Gastrocnemius medialis (tissue), 4 donors: Measurements from ENCODE around the gene STPG1. TPM values are rescaled to one million over a fixed set of nuclear protein-coding genes. Genes with fewer than 3 reads are reported as not detected.

Experiments
- ATAC-seq, 2 donors: fragments of 150-250 bp; one replicate each; pipeline ENCODE4 v1.9.1; 2016
- DNase-seq, 2 donors: peaks; one replicate each; pipeline ENCODE4 v3.0.0-alpha.2; 2019
- H3K27ac ChIP-seq, 4 donors: fragments of 200-600 bp; sonication (generic); 1 replicate in 1 of 4; 2 replicates in 3 of 4; pipeline ENCODE4 v1.5.1; 2016 to 2018; ENCODE audit warnings: mild to moderate bottlenecking in 2 of 4, moderate library complexity in 1 of 4
- H3K27me3 ChIP-seq, 3 donors: fragments of 200-600 bp; sonication (generic) in 2 of 3; 1 replicate in 1 of 3; 2 replicates in 2 of 3; pipeline versions ENCODE4 v1.5.1 to v1.6.0; 2016 to 2019; ENCODE audit warnings: mild to moderate bottlenecking in 1 of 3, moderate library complexity in 1 of 3
- H3K36me3 ChIP-seq, 2 donors: fragments of 200-600 bp; sonication (generic) in 1 of 2; one replicate each; pipeline ENCODE4 v1.5.1; 2017 to 2018
- H3K4me1 ChIP-seq, 2 donors: fragments of 200-600 bp; sonication (generic) in 1 of 2; one replicate each; pipeline ENCODE4 v1.5.1; 2016 to 2017; ENCODE audit warnings: mild to moderate bottlenecking in 2 of 2
- H3K4me3 ChIP-seq, 4 donors: fragments of 200-600 bp; sonication (generic) in 3 of 4; 1 replicate in 1 of 4; 2 replicates in 3 of 4; pipeline ENCODE4 v1.5.1; 2016 to 2019; ENCODE audit warnings: mild to moderate bottlenecking in 2 of 4
- H3K9me3 ChIP-seq, 3 donors: fragments of 200-600 bp; sonication (generic) in 2 of 3; 1 replicate in 1 of 3; 2 replicates in 2 of 3; pipeline ENCODE4 v1.5.1; 2016 to 2019
- POLR2A ChIP-seq, 2 donors: fragments of 450-650 bp; IDR thresholded peaks; one replicate each; pipeline ENCODE4 v1.6.1; 2017; ENCODE audit warnings: antibody characterized with exemption in 2 of 2, mild to moderate bottlenecking in 2 of 2, moderate library complexity in 2 of 2
- in situ Hi-C, 4 donors: fragments of 200-750 bp; cut with MboI; loops; one replicate each; pipeline versions ENCODE4 v1.15.0 to v1.8.0; 2017; ENCODE audit warnings: low sequenced_read_pairs in 4 of 4
- intact Hi-C: fragments of 100-400 bp; cut with DNase I; formaldehyde crosslinking; loops from one replicate; pipeline ENCODE4 v1.15.1; 2023; ENCODE audit warnings: low total_unique reads
- total RNA-seq, 4 donors: library from RNA; depleted of rRNA; stranded (reverse); fragments of >200 nt; gene quantifications; one replicate each; pipeline versions ENCODE4 v1.1.0 to v1.2.3, GENCODE V29; 2016
- TF ChIP-seq, protein P1 (sequence below), 5 experiments: fragments of 450-650 bp in 3 of 5; fragments of 200-600 bp in 2 of 5; sonication (generic) in 2 of 5; IDR thresholded peaks in 4 of 5; conservative IDR thresholded peaks in 1 of 5; 1 replicate in 4 of 5; 2 replicates in 1 of 5; pipeline ENCODE4 v1.5.1; 2016 to 2019; ENCODE audit warnings: antibody characterized with exemption in 5 of 5, mild to moderate bottlenecking in 3 of 5, moderate library complexity in 3 of 5

Gene STPG1
- total RNA-seq, 4 donors from 2014 or later, result 0.39 to 2.1 (median 0.52) TPM

DNA sequence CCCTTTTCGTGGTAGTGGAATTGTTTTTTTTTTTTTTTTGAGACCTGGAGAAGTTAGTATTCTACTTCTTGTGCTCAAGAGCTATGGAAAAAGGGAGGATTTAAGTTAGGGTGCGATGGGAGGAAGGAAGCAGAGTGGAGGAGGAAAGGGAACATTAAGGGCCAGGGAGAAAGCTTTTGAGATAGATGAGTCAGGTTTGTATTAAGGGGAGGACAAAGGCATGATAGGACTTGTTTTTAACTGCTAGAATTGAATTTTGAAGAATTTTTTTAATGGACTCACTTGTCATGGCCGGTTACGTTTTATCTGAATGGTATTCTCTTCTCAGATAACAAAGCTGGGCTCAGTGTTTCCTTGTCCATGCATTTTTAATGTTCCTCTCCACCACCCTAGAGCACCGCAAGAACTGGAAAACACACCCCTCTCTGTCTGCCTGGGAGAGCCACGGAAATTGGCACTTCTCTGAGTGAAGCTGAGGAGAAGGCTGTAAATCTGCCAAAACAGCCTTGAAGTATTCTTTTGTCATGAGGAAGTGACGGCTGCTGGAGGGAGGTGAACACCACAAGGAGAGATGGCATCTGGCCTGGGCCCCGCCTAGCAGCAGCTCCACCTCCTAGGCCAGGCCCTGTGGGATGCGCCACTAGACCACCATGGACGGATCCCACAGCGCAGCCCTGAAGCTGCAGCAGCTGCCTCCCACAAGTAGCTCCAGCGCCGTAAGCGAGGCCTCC lies 5.5 kb upstream of the STPG1 start:
- in situ Hi-C loops (loop anchor here in 2 of 4 donors (25.0 kb wide), 1 partner anchor 218 kb away; the partner anchor contains the start of gene SRRM1 (in 2 of the 2)), intact Hi-C loops (loop anchor here (10.0 kb wide), 1 partner anchor 226 kb away; the partner anchor contains the start of gene SRRM1)
- Histone ChIP-seq H3K4me1 (peaks cover 0 to 13% of the 10 kb centered on the region in 2 donors), H3K36me3 (no peaks in the 10 kb centered on the region), H3K4me3 (no peak overlapping the region), H3K9me3 (no peaks in the 10 kb centered on the region), H3K27ac (no peak overlapping the region), H3K27me3 (no peaks in the 10 kb centered on the region)
- ATAC-seq, result no peak
- TF ChIP-seq, protein P1, sequence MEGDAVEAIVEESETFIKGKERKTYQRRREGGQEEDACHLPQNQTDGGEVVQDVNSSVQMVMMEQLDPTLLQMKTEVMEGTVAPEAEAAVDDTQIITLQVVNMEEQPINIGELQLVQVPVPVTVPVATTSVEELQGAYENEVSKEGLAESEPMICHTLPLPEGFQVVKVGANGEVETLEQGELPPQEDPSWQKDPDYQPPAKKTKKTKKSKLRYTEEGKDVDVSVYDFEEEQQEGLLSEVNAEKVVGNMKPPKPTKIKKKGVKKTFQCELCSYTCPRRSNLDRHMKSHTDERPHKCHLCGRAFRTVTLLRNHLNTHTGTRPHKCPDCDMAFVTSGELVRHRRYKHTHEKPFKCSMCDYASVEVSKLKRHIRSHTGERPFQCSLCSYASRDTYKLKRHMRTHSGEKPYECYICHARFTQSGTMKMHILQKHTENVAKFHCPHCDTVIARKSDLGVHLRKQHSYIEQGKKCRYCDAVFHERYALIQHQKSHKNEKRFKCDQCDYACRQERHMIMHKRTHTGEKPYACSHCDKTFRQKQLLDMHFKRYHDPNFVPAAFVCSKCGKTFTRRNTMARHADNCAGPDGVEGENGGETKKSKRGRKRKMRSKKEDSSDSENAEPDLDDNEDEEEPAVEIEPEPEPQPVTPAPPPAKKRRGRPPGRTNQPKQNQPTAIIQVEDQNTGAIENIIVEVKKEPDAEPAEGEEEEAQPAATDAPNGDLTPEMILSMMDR (IDR thresholded peaks at IDR 0.05 in 4 of 5, conservative IDR thresholded peaks at IDR 0.05 in 1 of 5), result no peak
- no peak for TF ChIP-seq POLR2A (IDR thresholded peaks at IDR 0.05)
- DNase-seq, result no peak

DNA sequence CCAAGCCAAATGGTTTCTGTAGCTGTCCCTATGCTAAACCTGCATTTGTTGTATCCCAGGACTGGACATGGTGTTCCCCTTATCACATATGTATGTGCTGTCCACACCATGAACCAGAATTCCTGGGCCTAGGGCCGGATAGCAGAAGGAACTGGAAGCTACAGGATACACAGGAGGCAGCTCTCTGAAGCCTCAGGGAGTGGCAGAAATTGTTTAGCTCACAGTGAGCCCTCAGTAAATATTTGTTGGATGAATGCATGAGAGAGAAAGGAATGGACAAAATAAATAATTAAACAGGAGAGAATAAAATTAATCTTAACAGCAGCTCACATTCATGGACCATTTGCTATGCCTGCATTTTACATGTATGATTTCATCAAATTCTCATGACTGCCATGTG lies 4.1 kb upstream of the STPG1 start:
- no peak overlapping the region for H3K27ac ChIP-seq
- in situ Hi-C loops, result loop anchor here in 2 of 4 donors (25.0 kb wide), 1 partner anchor 220 kb away; the partner anchor contains the start of gene SRRM1 (in 2 of the 2)
- no peaks in the 10 kb centered on the region for H3K36me3 ChIP-seq
- H3K4me3 ChIP-seq, result no peak overlapping the region
- H3K27me3 ChIP-seq, result no peaks in the 10 kb centered on the region
- TF ChIP-seq, protein P1 (IDR thresholded peaks at IDR 0.05 in 4 of 5, conservative IDR thresholded peaks at IDR 0.05 in 1 of 5), result no peak
- no peak for TF ChIP-seq POLR2A (IDR thresholded peaks at IDR 0.05)
- H3K4me1 ChIP-seq, result peaks cover 5 to 24% of the 10 kb centered on the region in 2 donors
- no peak for DNase-seq
- intact Hi-C loops, result loop anchor here (10.0 kb wide), 1 partner anchor 227 kb away; the partner anchor contains the start of gene SRRM1
- no peaks in the 10 kb centered on the region for H3K9me3 ChIP-seq
- no peak for ATAC-seq

DNA sequence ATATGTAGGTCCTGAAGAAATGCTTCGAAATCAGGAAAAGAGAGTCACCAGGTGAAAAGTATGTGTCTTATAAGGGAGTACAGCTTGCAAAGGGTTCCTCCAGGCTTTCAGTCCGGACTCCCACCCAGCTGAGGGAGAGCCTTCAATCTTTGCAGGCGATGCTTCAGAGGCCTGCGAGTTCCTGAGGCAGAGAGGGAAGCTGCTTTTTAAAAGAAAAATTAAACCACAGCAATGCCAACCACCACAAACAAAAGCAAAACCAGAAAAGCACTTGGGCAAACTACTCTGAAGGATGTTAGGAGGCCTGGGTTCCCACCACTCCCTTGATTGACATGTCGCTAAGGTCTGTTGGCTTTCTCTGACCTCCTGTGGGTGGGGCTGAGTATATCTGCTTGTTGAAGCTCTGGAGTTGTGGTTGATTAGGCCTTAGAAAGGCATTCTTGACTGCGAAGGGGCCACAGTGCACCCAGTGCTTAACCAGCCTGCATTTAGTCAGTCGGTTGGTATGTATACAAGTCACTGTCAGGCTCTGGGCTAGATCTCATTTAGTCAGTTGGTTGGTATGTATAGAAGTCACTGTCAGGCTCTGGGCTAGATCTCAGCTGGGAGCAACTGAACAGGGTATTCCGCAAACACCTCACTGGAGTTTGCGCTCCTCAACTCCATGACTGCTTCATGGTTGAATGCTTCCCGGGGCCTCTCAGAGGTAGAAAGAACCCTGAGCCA lies 3.2 kb upstream of the STPG1 start:
- H3K9me3 ChIP-seq, result no peaks in the 10 kb centered on the region
- intact Hi-C loops, result loop anchor here (10.0 kb wide), 1 partner anchor 228 kb away; the partner anchor contains the start of gene SRRM1
- ATAC-seq (no peak), DNase-seq (no peak)
- H3K36me3 ChIP-seq, result no peaks in the 10 kb centered on the region
- H3K4me3 ChIP-seq, result peak overlapping the region in 3 of 4 donors; percentile 68 to 88 (median 84)
- in situ Hi-C loops, result loop anchor here in 2 of 4 donors (25.0 kb wide), 1 partner anchor 220 kb away; the partner anchor contains the start of gene SRRM1 (in 2 of the 2)
- peaks cover 5 to 24% of the 10 kb centered on the region in 2 donors for H3K4me1 ChIP-seq
- no peaks in the 10 kb centered on the region for H3K27me3 ChIP-seq
- H3K27ac ChIP-seq, result no peak overlapping the region
- TF ChIP-seq, protein P1 (IDR thresholded peaks at IDR 0.05 in 4 of 5, conservative IDR thresholded peaks at IDR 0.05 in 1 of 5), result no peak
- no peak for TF ChIP-seq POLR2A (IDR thresholded peaks at IDR 0.05)

DNA sequence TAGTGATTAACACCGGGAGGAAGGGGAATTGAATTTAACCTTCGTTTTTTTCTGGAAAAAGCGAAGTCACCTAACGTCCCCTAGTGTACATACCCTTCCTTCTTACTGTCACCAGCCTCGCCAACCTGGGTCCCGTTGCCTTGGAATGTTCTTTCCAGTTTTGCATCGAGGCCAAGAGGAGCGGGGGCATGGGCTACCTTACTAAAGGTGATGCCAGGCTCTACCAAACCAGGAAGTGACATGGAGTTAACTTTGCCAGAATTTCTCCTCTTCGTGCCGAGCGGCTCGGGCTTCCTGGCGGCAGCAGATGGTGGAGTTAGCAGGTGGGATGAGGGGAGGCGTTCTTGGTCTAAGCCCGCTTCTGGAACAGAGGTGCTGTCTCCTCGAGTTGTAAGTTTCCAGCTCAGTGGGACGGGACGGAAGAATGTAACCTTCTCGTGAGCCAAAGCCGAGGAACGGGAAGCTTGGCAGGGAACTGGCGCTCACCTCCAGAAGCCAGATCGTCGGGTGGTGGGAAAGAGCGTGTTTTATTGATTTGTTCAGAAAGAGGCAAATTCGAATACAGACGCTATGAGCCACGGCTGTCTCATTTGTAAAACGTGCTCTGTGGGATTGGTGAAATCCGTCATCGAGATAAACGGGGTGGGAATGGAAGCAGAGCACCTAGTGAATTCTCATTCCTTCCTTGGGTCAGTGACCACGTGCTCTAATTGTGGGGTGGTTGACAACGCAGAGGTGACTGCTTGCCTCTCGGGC lies 2.5 kb upstream of the STPG1 start:
- Histone ChIP-seq H3K36me3 (no peaks in the 10 kb centered on the region), H3K27me3 (no peaks in the 10 kb centered on the region), H3K27ac (peak overlapping the region in 2 of 4 donors; percentile 2 to 35), H3K9me3 (no peaks in the 10 kb centered on the region), H3K4me3 (peak overlapping the region; percentile 59 to 88 (median 76)), H3K4me1 (peaks cover 5 to 24% of the 10 kb centered on the region in 2 donors)
- DNase-seq, result no peak
- peak; percentile 4 to 23 for ATAC-seq
- in situ Hi-C loops (loop anchor here in 2 of 4 donors (25.0 kb wide), 1 partner anchor 221 kb away; the partner anchor contains the start of gene SRRM1 (in 2 of the 2)), intact Hi-C loops (loop anchor here (10.0 kb wide), 1 partner anchor 229 kb away; the partner anchor contains the start of gene SRRM1)
- TF ChIP-seq POLR2A (IDR thresholded peaks at IDR 0.05), result no peak
- TF ChIP-seq, protein P1 (IDR thresholded peaks at IDR 0.05 in 4 of 5, conservative IDR thresholded peaks at IDR 0.05 in 1 of 5), result no peak
